ENCODE data around the gene WDR89.
"Not testable (repeated sequence)": the region's sequence is repeated elsewhere in the genome, so short reads cannot be mapped to it uniquely, and the experiment has no call there.

WDR89 gene

DNA sequence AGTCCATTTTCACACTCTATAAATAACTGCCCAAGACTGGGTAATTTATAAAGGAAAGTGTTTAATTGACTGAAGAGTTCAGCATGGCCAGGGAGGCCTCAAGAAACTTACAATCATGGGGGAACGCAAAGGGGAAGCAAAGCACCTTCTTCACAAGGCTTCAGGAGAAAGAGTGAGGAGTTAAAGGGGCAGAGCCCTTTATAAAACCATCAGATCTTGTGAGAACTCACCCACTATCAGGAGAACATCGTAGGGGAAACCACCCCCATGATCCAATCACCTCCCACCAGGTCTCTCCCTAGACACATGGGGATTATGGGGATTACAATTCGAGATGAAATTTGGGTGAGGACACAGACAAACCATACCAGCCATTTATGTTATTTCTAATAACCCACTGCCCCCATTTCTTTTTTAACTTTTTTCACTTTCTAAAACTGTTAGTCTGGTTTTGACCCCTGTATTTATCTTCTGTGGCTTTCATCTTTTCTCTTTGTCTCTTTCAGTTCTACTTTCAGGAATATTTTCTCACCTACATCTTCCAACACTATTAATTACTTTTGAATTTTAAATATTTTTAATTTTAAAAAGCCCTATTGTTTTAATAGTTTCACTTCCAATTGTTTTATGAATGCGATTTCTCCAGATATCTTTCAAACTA is 44.5 kb downstream of the WDR89 start:
- DNase-seq (ENCODE audit: low read depth in 3 of 3): no peak

DNA sequence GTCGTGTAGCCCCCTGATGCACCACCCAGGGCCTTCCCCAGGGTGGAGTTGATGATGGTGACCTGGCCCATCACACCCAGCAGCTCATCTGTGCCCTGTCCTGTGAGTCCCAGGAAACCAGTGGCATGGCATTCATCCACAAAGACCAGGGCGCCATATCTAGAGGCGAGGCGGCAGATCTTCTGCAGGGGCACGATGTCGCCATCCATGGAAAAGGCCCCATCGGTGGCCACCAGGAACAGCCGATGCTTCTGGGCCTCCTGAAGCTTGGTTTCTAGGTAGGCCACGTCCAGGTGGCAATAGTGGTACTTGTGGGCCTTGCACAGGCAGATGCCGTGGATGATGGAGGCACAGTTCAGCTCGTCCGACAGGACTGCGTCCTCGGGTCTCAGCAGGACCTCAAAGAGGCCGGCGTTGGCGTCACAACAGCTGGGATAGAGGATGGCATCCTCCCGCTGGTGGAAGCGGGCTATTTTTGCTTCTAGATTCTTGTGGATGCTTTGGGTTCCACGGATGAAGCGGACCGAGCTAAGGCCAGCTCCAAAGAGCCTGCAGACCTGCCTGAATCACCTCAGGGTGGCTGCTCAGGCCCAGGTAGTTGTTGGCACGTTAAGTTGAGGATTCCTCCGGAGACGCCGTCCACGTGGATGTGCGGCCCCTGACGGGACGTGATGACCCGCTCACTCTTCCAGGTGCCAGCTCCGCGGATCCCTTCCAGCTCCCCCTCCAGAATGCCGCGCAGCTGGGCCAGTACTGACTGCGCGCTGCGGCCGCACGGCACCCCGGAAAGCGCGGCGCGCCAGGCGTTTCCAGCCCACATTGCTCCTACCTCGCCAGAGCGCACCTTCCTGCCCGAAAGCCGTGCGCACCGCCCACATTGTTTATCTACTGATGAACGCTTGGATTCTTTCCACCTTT is 47.0 kb downstream of the WDR89 start:
- no peak for DNase-seq (ENCODE audit: low read depth in 3 of 3)

DNA sequence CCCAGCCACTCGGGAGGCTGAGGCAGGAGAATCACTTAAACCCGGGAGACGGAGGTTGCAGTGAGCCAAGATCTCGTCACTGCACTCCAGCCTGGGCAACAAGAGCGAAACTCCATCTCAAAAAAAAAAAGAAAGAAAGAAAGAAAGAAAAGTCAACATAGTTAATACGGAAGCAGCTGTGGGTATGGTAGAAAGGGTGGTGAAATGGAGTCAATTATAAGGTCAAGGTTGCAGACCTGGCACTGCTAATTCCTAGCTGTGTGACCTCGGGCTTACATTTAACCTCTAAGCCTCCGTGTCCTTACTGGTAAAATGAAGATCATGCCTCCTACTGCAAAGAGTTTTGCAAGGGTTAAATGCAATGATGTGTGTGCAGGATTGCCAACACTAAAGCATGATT is 58.6 kb downstream of the WDR89 start:
- not testable (repeated sequence) for DNase-seq (ENCODE audit: low read depth in 3 of 3)

DNA sequence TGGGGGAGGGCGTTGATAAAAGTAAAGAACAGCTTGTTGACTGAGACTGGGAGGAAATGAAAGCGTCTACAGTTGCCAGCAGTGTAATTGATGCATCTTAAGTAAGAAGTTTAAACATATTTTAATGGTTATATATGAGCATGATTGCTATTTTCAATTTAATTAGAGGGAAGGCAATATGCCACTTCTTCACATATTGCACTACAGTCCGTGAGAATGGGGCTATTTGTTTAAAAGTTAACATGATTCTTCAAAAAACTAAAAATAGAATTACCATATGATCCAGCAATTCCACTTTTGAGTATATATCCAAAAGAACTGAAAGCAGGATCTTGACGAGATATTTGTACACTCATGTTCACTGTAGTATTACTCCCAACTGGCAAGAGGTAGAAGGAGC is 60.2 kb downstream of the WDR89 start:
- no peak for DNase-seq (ENCODE audit: low read depth in 3 of 3)

DNA sequence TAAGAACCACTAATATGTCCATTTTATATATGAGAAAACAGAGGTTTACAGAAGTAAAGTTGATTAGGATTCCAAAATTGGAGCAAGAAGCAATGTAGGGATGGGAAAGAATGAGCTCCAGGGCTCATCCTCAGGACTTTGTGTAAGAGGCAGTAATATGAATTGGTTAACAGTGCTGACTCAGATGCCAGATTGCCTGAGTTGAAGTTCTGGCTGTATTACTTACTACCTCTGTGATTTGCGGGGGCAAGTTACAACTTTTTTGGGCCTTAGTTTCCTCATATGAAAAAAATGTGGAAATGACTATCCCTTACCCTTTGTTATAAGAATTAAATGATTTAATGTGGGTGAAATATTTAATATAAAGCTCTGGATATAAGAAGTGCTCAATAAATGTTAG is 63.4 kb downstream of the WDR89 start:
- DNase-seq (ENCODE audit: low read depth in 3 of 3): no peak

DNA sequence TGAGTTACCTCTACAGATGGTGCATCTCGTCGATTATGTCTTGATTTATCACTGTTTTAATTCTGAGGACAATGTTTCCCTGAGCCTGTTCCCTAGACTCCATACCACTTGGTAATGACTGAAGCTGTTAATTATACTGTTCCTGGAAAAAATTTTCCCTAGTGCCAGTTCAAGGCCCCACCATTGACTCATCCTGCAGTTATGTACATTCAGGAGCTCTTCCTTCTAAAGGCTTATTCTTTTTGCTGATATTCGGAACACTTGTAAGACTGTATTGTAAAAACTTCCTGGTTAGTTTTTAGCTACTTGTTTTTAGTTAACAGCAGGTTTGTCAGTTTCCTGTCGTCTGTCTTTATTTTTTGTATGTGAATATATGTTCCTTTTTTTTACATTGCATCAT is 68.1 kb downstream of the WDR89 start:
- DNase-seq (ENCODE audit: low read depth in 3 of 3): no peak

DNA sequence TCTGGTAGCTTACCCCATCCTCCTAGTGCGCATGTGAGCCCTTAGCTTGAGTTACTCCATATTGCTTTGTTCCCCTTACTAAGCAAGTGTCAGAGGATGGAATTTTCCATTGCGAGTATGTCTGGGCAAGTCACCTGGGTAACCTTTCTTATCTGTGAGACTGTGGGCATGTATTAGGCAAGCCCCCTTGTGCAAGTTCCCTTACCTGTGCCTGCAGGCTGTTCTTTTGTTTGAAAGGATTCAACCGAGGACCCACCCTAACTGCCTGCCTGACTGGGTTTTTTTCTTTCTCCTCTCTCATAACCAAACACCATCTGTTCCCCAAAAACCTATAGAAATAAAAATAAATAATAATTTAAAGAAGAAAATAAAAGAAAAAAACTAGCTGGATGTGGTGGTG is 76.2 kb downstream of the WDR89 start:
- DNase-seq (ENCODE audit: low read depth in 3 of 3): no peak

DNA sequence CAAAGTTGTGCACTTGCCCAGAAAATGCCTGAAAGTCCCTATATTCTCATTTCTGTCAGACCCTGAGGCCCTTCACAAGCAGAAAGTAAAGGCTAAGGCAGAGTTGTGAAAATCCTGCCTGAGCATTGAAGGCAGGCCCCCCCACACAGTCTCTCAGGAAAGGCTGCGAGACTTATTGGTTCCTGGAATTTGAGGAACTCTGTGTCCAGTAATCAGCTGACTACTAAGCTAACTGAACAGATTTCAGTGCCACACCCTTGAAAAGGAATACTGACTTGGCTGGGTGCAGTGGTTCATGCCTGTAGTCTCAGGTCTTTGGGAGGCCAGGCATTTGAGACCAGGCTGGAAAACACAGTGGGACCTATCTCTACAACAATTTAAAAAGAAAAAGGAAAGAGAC is 77.4 kb downstream of the WDR89 start:
- no peak for DNase-seq (ENCODE audit: low read depth in 3 of 3)

DNA sequence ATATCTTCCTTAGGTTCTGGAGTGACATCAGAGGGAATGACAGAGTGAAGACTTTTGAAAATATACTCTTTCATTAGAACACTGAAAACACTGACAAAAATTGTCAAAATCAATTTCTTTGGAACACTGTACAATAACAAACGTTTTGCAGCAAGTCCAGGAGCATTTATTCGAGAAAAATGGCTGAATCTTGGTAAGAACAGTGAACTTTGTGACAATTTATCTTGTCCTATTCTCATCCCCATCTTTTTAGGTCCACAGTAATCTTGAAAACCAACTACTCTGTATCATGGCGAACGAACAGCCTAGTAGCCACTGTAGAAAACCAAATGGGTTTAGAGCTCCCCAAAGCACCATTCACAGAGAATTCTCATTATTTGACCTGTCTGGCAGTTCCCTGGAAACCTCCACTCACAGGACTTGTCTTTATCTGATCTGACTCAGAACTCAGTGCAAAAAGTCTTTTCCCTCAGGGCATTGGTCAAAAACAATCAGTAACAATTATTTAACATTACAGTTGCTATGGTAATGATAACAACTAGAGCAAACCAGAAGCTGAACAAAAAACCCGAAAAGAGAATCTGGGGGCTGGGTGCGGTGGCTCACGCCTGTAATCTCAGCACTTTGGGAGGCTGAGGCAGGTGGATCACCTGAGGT is 78.2 kb downstream of the WDR89 start:
- DNase-seq (ENCODE audit: low read depth in 3 of 3): no peak

DNA sequence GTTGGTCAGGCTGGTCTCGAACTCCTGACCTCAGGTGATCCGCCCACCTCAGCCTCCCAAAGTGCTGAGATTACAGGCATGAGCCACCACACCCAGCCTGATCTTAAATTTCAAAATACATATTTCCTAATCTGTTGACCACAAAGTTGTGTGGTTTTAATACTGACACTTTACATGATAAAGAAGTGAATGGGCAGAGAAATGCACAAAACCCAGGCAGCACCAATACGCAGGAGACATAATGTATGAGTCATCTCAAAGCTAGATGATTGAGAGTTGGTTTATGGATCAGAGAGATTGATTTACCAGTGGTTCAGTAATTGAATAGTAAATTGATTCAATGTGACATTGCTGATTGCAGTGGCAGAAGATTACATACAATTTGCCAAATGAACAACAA is 79.3 kb downstream of the WDR89 start:
- DNase-seq (ENCODE audit: low read depth in 3 of 3): no peak

DNA sequence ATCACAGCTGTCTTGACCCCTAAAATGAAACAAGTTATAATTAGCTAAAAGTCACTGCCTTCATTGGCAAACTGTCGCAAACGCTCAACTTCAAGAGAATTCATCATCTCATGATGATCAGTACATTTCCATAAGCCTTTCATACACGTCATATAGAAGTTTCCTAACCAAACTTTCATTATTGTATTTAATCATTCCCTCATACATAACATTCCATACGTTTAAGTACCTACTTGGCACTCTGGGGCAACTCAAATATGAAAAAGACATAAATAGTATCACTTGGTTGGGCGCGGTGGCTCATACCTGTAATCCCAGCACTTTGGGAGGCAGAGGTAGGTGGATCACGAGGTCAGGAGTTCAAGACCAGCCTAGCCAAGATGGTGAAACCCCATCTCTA is 86.1 kb downstream of the WDR89 start:
- DNase-seq (ENCODE audit: low read depth in 3 of 3): no peak

DNA sequence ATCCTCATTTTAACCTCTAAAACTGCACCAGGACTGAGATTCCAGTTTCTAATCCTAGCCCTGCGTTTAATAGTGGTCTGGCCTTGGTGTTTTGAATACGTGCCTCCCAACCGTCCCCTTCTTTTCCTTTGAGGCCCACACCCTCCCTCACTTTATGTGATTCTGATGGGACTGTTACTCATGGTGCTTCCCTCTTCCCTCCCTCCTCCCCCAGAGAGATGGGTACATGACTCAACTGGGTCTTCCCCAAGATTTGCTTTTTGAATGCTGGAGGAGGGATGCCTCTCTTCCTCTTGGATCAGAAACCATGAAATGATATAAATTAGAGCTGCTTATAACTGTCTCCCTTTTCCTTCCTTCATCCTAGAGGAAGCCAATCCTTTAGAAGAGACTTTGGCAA is 90.3 kb downstream of the WDR89 start:
- no peak for DNase-seq (ENCODE audit: low read depth in 3 of 3)

DNA sequence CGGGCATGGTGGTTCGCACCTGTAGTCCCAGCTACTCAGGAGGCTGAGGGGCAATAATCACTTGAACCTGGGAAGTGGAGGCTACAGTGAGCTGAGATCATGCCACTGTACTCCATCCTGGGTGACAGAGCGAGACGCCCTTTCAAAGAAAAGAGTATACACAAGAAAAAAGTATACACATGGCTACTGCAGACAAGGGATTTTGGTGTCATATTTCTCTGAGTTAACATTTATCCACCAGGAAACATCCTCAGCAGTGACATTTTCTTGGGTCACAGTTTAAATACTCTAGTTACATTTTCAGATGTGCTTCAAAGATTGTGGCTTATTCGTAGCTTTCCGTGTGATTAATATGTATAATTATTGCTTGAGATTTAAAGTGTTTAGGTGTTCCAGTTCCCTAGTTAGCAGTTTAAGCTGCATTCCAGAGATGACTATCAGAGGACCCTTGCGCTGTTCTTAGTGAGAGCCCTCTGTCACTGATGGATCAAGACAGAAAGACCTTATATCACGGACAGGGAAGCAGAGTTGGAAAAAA is 93.8 kb downstream of the WDR89 start:
- DNase-seq (ENCODE audit: low read depth in 3 of 3): no peak
